Right cardiac atrium (tissue), 5 donors: ENCODE data around the gene C22orf15. TPM values are rescaled to one million over a fixed set of nuclear protein-coding genes. Genes with fewer than 3 reads are reported as not detected.
A peak's percentile ranks its signal among the peaks of the same experiment; 100 is the strongest.

Source experiments
- ATAC-seq, 2 donors: fragments of 200-7000 bp; cut with Tn5 transposase; one replicate each; pipeline versions ENCODE4 v1.8.0 to v1.9.1; 2020; ENCODE audit warnings: moderate library complexity in 2 of 2, mild to moderate bottlenecking in 1 of 2
- DNase-seq, 3 donors: peaks; one replicate each; pipeline ENCODE4 v3.0.0-alpha.2; 2020
- H3K27ac ChIP-seq: one replicate; pipeline ENCODE4 v1.5.1; 2013; ENCODE audit warnings: mild to moderate bottlenecking, low read length, control low read depth, moderate library complexity
- H3K27me3 ChIP-seq: one replicate; pipeline ENCODE4 v1.6.1; 2013; ENCODE audit not compliant: control insufficient read depth, insufficient read depth
- H3K4me1 ChIP-seq: one replicate; pipeline ENCODE4 v1.6.1; 2013; ENCODE audit warnings: low read length; ENCODE audit not compliant: control insufficient read depth, insufficient read depth
- H3K4me3 ChIP-seq: one replicate; pipeline ENCODE4 v1.5.1; 2013; ENCODE audit warnings: low read length, control low read depth
- H3K9me3 ChIP-seq: one replicate; pipeline ENCODE4 v1.6.1; 2013; ENCODE audit warnings: low read length; ENCODE audit not compliant: control insufficient read depth
- WGBS: extraction: QIAGEN DNeasy Blood & Tissue Kit; methylation state at CpG from one replicate; pipeline ENCODE4 v1.1.7; 2013; 5-methylcytosine and 5-hydroxymethylcytosine counted together
- intact Hi-C, 4 donors: fragments of 100-400 bp; cut with DNase I; formaldehyde crosslinking; loops; one replicate each; pipeline versions ENCODE4 v1.11.0 to v1.14.0; 2022 to 2023
- long read RNA-seq, 4 donors: library from polyadenylated mRNA; unstranded; transcript quantifications; one replicate each; pipeline ENCODE4 v2.0.0, GENCODE V29; 2020 to 2021
- polyA plus RNA-seq: library from polyadenylated mRNA; stranded (reverse); fragments of 200-250 nt; gene quantifications from one replicate; pipeline ENCODE4 v1.2.3, GENCODE V29; 2013
- total RNA-seq, 4 donors: library from RNA; stranded (reverse); fragmentation: NEBNext Ultra II Directional; extraction: Animal tissue kit (Norgen Biotek cat#: 25700); gene quantifications; one replicate each; pipeline ENCODE4 v1.2.1, GENCODE V29; 2021
- donor health status: healthy with polysubstance abuse.
- donor health status: DM: no; HTN: yes; CAD: no.
- donor health status: DM: no; HTN: no; CAD: no.
- donor health status: DM: no; HTN: yes; CAD: no; lungs with severe emphysema.
- donor health status: DM: yes; HTN: yes; CAD: no.

The C22orf15 gene, protein sequence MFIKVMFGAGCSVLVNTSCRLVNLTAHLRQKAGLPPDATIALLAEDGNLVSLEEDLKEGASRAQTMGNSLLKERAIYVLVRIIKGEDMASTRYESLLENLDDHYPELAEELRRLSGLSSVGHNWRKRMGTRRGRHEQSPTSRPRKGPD
- total RNA-seq (under 1 TPM in 1 of 4 donors, not detected in 3; 0.21 TPM), polyA plus RNA-seq (not detected)
- long read RNA-seq, donor 1 = 0 reads
- long read RNA-seq, donor 2 = 0 reads
- long read RNA-seq, donor 3 = 0 reads
- long read RNA-seq, donor 4 = 0 reads

DNA sequence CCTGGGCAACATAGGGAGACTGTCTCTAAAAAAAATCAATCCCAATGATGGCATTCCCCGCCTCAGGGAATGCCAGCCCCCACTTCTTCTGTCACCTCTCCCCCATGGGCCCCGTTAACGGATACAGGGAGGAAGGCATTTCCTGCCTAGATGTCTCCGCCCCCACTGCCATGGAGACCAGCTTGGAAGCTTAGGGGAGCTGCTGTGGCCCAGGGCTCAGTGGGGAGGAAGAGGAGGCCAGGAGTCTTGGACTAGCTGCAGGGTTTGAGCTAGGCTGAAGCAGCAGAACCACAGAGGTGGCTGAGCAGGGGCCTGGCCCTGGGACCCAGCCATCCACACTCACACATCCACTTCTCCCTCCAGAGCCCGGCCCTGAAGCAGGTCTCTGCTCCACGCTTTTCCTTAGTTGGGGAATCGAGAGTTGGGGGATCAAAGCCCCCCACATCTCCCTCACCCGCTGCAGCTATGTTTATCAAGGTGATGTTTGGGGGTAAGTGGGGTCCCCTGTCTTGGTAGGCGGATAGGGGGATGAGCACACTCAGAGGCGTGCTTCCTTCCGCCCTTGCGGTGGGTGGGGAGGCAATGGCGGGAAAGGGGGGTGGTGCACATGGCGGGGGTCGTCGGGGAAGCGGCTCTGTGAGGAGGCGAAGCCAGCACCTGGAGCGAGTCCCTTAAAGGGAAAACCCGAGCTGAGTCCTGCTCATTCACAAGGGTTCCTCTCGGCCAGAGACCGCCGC, at the start of gene C22orf15:
Gene C22orf15 (plus strand): TSS at position 149 of the 737 bp plus-strand sequence. CDS start 317 bp downstream, at position 466.
- no peaks in the 10 kb centered on the region for H3K27me3 ChIP-seq
- H3K9me3 ChIP-seq = no peaks in the 10 kb centered on the region
- no peaks in the 10 kb centered on the region for H3K4me1 ChIP-seq
- WGBS = 31% methylated on average over 23 of the region's 23 CpGs
- DNase-seq (peak in 1 of 3 donors; percentile 73), ATAC-seq (peak; percentile 9 to 28)
- intact Hi-C loops = loop anchor here in 1 of 4 donors (10.0 kb wide), 1 partner anchor 238 kb away; no protein-coding TSS in a partner anchor
- no peak within 1 kb of the TSS for H3K27ac ChIP-seq
- no peak within 1 kb of the TSS for H3K4me3 ChIP-seq

- Histone ChIP-seq H3K27me3 (no peaks in the 10 kb centered on the region), H3K4me3 (no peak overlapping the region), H3K4me1 (peaks cover 7% of the 10 kb centered on the region), H3K27ac (no peak overlapping the region), H3K9me3 (no peaks in the 10 kb centered on the region)
- 90% methylated on average over 28 of the region's 28 CpGs for WGBS
- intact Hi-C loops = no loop called here
- DNase-seq (no peak), ATAC-seq (no peak)
Measured at GRCh38 chr22:23713696-23714595, 48.8 kb upstream of the C22orf15 start.

- no peak overlapping the region for H3K4me3 ChIP-seq
- ATAC-seq = no peak
- peak in 2 of 3 donors; percentile 33 to 41 for DNase-seq
- intact Hi-C loops = no loop called here
- H3K9me3 ChIP-seq = no peaks in the 10 kb centered on the region
- WGBS = 86% methylated on average over 23 of the region's 23 CpGs
- peaks cover 7% of the 10 kb centered on the region for H3K4me1 ChIP-seq
- H3K27me3 ChIP-seq = no peaks in the 10 kb centered on the region
- H3K27ac ChIP-seq = no peak overlapping the region
Measured at GRCh38 chr22:23714596-23715578, 47.9 kb upstream of the C22orf15 start.

- no peak overlapping the region for H3K4me3 ChIP-seq
- DNase-seq = peak in 1 of 3 donors; percentile 56
- no peak for ATAC-seq
- no peaks in the 10 kb centered on the region for H3K27me3 ChIP-seq
- 69% methylated on average over 18 of the region's 18 CpGs for WGBS
- H3K27ac ChIP-seq = no peak overlapping the region
- peaks cover 7% of the 10 kb centered on the region for H3K4me1 ChIP-seq
- intact Hi-C loops = no loop called here
- no peaks in the 10 kb centered on the region for H3K9me3 ChIP-seq
Measured at GRCh38 chr22:23715806-23716375, 46.9 kb upstream of the C22orf15 start.

- no peaks in the 10 kb centered on the region for H3K9me3 ChIP-seq
- peaks cover 7% of the 10 kb centered on the region for H3K4me1 ChIP-seq
- ATAC-seq = peak; percentile 95 to 96
- no peaks in the 10 kb centered on the region for H3K27me3 ChIP-seq
- peak overlapping the region; percentile 87 for H3K4me3 ChIP-seq
- WGBS = 5% methylated on average over 84 of the region's 84 CpGs
- DNase-seq = peak; percentile 87 to 95 (median 94)
- intact Hi-C loops = no loop called here
- peak overlapping the region; percentile 1 for H3K27ac ChIP-seq
Measured at GRCh38 chr22:23716811-23717801, 45.7 kb upstream of the C22orf15 start.

- intact Hi-C loops = no loop called here
- no peaks in the 10 kb centered on the region for H3K9me3 ChIP-seq
- H3K27ac ChIP-seq = no peak overlapping the region
- H3K27me3 ChIP-seq = no peaks in the 10 kb centered on the region
- no peak overlapping the region for H3K4me3 ChIP-seq
- 89% methylated on average over 17 of the region's 17 CpGs for WGBS
- DNase-seq = peak in 1 of 3 donors; percentile 2
- H3K4me1 ChIP-seq = peaks cover 7% of the 10 kb centered on the region
- ATAC-seq = no peak
Measured at GRCh38 chr22:23718371-23719165, 44.2 kb upstream of the C22orf15 start.

- WGBS = 66% methylated on average over 6 of the region's 6 CpGs
- H3K4me1 ChIP-seq = peaks cover 5% of the 10 kb centered on the region
- intact Hi-C loops = no loop called here
- no peak for DNase-seq
- H3K9me3 ChIP-seq = no peaks in the 10 kb centered on the region
- ATAC-seq = no peak
- no peaks in the 10 kb centered on the region for H3K27me3 ChIP-seq
- no peak overlapping the region for H3K4me3 ChIP-seq
- H3K27ac ChIP-seq = no peak overlapping the region
Measured at GRCh38 chr22:23720855-23721254, 41.9 kb upstream of the C22orf15 start.

DNA sequence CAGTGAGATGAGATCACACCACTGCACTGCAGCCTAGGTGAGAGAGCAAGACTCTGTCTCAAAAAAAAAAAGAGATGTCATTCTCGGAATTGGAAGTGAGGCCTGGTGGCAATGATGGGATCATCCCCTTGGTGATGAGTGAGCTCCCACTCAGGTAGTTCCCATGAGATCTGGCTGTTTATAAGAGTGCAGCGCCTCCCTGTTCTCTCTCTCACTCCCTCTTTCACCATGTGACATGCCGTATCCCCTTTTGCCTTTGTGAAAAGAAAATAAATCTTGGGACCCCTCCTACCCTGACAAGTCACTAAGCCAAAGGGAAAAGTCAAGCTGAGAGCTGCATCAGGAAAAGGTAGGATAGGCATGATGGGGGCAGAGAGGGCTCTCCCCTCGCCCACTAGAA, 40.6 kb upstream of the C22orf15 start:
- no peaks in the 10 kb centered on the region for H3K9me3 ChIP-seq
- no peak overlapping the region for H3K27ac ChIP-seq
- no peak for ATAC-seq
- WGBS = 72% methylated on average over 4 of the region's 4 CpGs
- no peak for DNase-seq
- H3K4me3 ChIP-seq = no peak overlapping the region
- H3K27me3 ChIP-seq = no peaks in the 10 kb centered on the region
- intact Hi-C loops = no loop called here
- no peaks in the 10 kb centered on the region for H3K4me1 ChIP-seq
